ENCODE data around the gene ERAL1. TPM values are rescaled to one million over a fixed set of nuclear protein-coding genes. Genes with fewer than 3 reads are reported as not detected.
"Not testable (repeated sequence)": the region's sequence is repeated elsewhere in the genome, so short reads cannot be mapped to it uniquely, and the experiment has no call there.

Gene ERAL1
- total and polyA plus RNA-seq, 2 of the 13 experiments (the other 11 are each of a cell fraction or from before 2014, with no cell fraction given), result 46.9 to 72.2 TPM

- H3K4me3 ChIP-seq (replicated peaks in 1 of 3; ENCODE audit: insufficient read depth in 1 of 3, low read depth in 2 of 3, low read length in 3 of 3); intact Hi-C loops (cut with micrococcal nuclease; ENCODE audit: unreplicated experiment); POLR2A ChIA-PET; H3K79me2 ChIP-seq (ENCODE audit: insufficient read depth, low read length); H3K9ac ChIP-seq (ENCODE audit: insufficient read depth, low read depth, low read length); BruUV-seq (replicated peaks); H3K36me3 ChIP-seq (replicated peaks in 1 of 2; ENCODE audit: control insufficient read depth in 1 of 2, insufficient read depth in 2 of 2, low read length in 2 of 2); H3K27ac ChIP-seq (ENCODE audit: extremely low read length, insufficient read depth, low read length); H3K9me3 ChIP-seq (ENCODE audit: low read length); H2AFZ ChIP-seq (ENCODE audit: low read length); H4K20me1 ChIP-seq (ENCODE audit: insufficient read depth, low read length); DNase-seq (ENCODE audit: low spot score); FAIRE-seq; H3K4me2 ChIP-seq (ENCODE audit: low read depth, low read length); in situ Hi-C loops (cut with HindIII; ENCODE audit: extremely low pct_ligation_motif_present, low pct_unique_long_range_greater_than_20kb); H3K27me3 ChIP-seq (ENCODE audit: control insufficient read depth in 1 of 2, insufficient read depth in 2 of 2, low read length in 2 of 2): not testable (repeated sequence)
- 83% methylated on average over 15 of the region's 15 CpGs for WGBS (ENCODE audit: low lambda C conversion rate)
- peak; percentile 70 for ATAC-seq
- TF ChIP-seq SKI (IDR thresholded peaks at IDR 0.05; ENCODE audit: partially characterized antibody), result peak; percentile 20
- peak; percentile 17; the same call in 1 of the 2 replicates for TF ChIP-seq FOXK1 (CRISPR knock-in tag; IDR thresholded peaks at IDR 0.05; ENCODE audit: borderline replicate concordance, low read depth)
- peak; percentile 55 for TF ChIP-seq CTCF (CRISPR knock-in tag; IDR thresholded peaks at IDR 0.05)
- peak; percentile 30 for TF ChIP-seq STAG1 (CRISPR knock-in tag; IDR thresholded peaks at IDR 0.05)
- peaks cover 19% of the 10 kb centered on the region for H3K4me1 ChIP-seq (ENCODE audit: insufficient read depth, low read length)
- CTCF ChIA-PET (ENCODE audit: low intra/inter-chr PET ratio, low total read pairs), result interaction anchor here (1.3 to 2.1 kb wide), 2 partner anchors 30 to 54 kb away, joined by 4 to 9 read pairs; partner anchors contain the start of gene DHRS13
These were observed 6.1 kb upstream of the ERAL1 start for GRCh38 chr17:28848667-28849066.

GRCh38 chr17:28849281-28849680 is 5.5 kb upstream of the ERAL1 start:
- Histone ChIP-seq H3K27ac (ENCODE audit: extremely low read length, insufficient read depth, low read length) (no peak overlapping the region), H3K4me2 (ENCODE audit: low read depth, low read length) (peak overlapping the region; percentile 46; the same call in 1 of the 2 replicates), H3K36me3 (replicated peaks in 1 of 2; ENCODE audit: control insufficient read depth in 1 of 2, insufficient read depth in 2 of 2, low read length in 2 of 2) (no peaks in the 10 kb centered on the region), H4K20me1 (ENCODE audit: insufficient read depth, low read length) (no peaks in the 10 kb centered on the region), H3K27me3 (ENCODE audit: control insufficient read depth in 1 of 2, insufficient read depth in 2 of 2, low read length in 2 of 2) (peaks cover 0 to 1% of the 10 kb centered on the region in 2 experiments; a peak in 2 of 5 replicates), H3K9me3 (ENCODE audit: low read length) (no peaks in the 10 kb centered on the region), H3K79me2 (ENCODE audit: insufficient read depth, low read length) (peaks cover 2% of the 10 kb centered on the region), H3K4me1 (ENCODE audit: insufficient read depth, low read length) (peaks cover 22% of the 10 kb centered on the region), H3K9ac (ENCODE audit: insufficient read depth, low read depth, low read length) (no peak overlapping the region), H3K4me3 (replicated peaks in 1 of 3; ENCODE audit: insufficient read depth in 1 of 3, low read depth in 2 of 3, low read length in 3 of 3) (no peak overlapping the region), H2AFZ (ENCODE audit: low read length) (no peak overlapping the region)
- POLR2A ChIA-PET, result interaction anchor here (0.6 kb wide), 1 partner anchor 36 kb away, joined by 4 read pairs; no protein-coding TSS in a partner anchor
- in situ Hi-C loops (cut with HindIII; ENCODE audit: extremely low pct_ligation_motif_present, low pct_unique_long_range_greater_than_20kb), result no loop called here
- ATAC-seq, result peak; percentile 67
- no peak for FAIRE-seq
- BruUV-seq (replicated peaks), result no TSS peak
- TF ChIP-seq KDM4B (CRISPR knock-in tag; IDR thresholded peaks at IDR 0.05), result no peak
- TF ChIP-seq CTCF (CRISPR knock-in tag; IDR thresholded peaks at IDR 0.05), result 0 out of 2 replicates have a peak, but pooled peaks have one; percentile 14
- TF ChIP-seq ETV6 (CRISPR knock-in tag; conservative IDR thresholded peaks at IDR 0.05), result no peak
- no peak for TF ChIP-seq SNAPC4 (CRISPR knock-in tag; IDR thresholded peaks at IDR 0.05)
- TF ChIP-seq STAG1 (CRISPR knock-in tag; IDR thresholded peaks at IDR 0.05), result peak; percentile 5; the same call in 1 of the 2 replicates
- TF ChIP-seq SMC3 (IDR thresholded peaks at IDR 0.05; ENCODE audit: low read length), result peak; percentile 6; the same call in 1 of the 2 replicates
- WGBS (ENCODE audit: low lambda C conversion rate), result 58% methylated on average over 5 of the region's 5 CpGs
- CTCF ChIA-PET (ENCODE audit: low intra/inter-chr PET ratio, low total read pairs), result interaction anchor here (0.7 to 2.1 kb wide), 4 partner anchors 29 to 103 kb away, joined by 3 to 9 read pairs (median 4); partner anchors contain the start of gene DHRS13
- DNase-seq (ENCODE audit: low spot score), result no peak
- intact Hi-C loops (cut with micrococcal nuclease; ENCODE audit: unreplicated experiment), result no loop called here

Measured in HepG2 (cell line).